ENCODE results near the gene MANF.

MANF gene

GRCh38 chr3:51429138-51429537, 44.0 kb downstream of the MANF start:
- no peak for DNase-seq (ENCODE audit: low read depth in 2 of 3, low spot score in 1 of 3)

GRCh38 chr3:51434110-51434509, 49.0 kb downstream of the MANF start:
- no peak for DNase-seq (ENCODE audit: low read depth in 2 of 3, low spot score in 1 of 3)

DNA sequence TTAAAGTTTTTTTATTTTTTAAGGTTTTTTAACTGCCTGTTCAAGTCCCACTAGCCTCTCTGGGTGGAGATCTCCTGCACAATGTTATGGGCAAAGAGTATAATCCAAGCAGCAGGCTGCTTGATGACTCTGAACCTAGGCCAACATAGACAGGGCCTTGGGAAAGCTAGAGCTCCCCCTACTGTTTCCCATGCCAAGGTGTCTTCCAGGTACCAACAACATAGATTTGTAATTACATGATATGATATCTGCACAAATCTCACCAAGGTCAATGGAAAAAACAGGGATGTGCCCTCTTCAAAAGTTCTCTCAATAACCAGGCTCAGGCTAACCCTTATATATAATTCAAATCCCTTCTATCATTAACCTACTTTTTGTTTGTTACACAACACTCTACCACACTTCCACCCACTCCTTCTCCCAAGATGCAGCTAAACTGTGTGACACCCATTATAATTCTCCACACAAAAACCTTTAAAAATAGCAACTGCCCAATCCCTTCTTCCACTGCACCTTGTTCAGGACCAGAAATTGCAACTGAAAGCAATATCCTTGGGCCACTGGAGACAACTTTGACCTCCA, 49.7 kb downstream of the MANF start:
- peak; percentile 4 to 46 (median 14) for DNase-seq (ENCODE audit: low read depth in 2 of 3, low spot score in 1 of 3)

- no peak for DNase-seq (ENCODE audit: low read depth in 2 of 3, low spot score in 1 of 3)
Measured at GRCh38 chr3:51436998-51437639, 52.0 kb downstream of the MANF start.

Data from stimulated activated CD4-positive, alpha-beta T cell treated with anti-CD3 and anti-CD28 coated beads, Interleukin-12 subunit alpha, Interleukin-12 subunit beta, amount 100 ng/mL, for 48 hours (primary cell).